Measurements from ENCODE around the gene ROR1. TPM values are rescaled to one million over a fixed set of nuclear protein-coding genes. Genes with fewer than 3 reads are reported as not detected.

ROR1 gene
- total RNA-seq, 1 donor from 2014 or later, result 11.0 TPM

DNA sequence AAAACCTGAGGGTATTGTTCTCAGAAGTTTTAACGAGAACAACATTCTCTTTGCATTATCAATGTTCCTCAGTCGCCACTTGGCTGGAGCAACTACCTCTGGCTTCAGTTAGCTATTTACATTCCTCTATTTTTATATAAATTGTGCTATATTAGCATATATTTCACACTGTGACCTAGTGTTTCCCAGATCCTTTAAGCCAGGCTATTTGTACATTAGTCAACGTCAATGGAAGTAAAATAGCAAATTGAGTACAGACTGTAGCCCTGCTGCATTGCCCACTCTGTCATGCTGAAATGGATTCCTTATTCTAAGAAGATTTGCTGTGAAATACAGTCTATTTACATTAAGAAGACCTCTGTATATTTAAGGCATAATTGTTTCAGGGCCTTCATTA lies 213.8 kb downstream of the ROR1 start:
- Mint-ChIP-seq H3K27ac (ENCODE audit: unreplicated experiment) (no peak overlapping the region), H3K36me3 (ENCODE audit: low read depth) (peaks cover 2% of the 10 kb centered on the region), H3K4me3 (no peak overlapping the region), H3K4me1 (no peaks in the 10 kb centered on the region), H3K9me3 (peaks cover 6% of the 10 kb centered on the region), H3K27me3 (ENCODE audit: low read depth) (no peaks in the 10 kb centered on the region)
- no peak for DNase-seq (ENCODE audit: low read depth, low spot score)
- TF ChIP-seq, protein P1, sequence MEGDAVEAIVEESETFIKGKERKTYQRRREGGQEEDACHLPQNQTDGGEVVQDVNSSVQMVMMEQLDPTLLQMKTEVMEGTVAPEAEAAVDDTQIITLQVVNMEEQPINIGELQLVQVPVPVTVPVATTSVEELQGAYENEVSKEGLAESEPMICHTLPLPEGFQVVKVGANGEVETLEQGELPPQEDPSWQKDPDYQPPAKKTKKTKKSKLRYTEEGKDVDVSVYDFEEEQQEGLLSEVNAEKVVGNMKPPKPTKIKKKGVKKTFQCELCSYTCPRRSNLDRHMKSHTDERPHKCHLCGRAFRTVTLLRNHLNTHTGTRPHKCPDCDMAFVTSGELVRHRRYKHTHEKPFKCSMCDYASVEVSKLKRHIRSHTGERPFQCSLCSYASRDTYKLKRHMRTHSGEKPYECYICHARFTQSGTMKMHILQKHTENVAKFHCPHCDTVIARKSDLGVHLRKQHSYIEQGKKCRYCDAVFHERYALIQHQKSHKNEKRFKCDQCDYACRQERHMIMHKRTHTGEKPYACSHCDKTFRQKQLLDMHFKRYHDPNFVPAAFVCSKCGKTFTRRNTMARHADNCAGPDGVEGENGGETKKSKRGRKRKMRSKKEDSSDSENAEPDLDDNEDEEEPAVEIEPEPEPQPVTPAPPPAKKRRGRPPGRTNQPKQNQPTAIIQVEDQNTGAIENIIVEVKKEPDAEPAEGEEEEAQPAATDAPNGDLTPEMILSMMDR (conservative IDR thresholded peaks at IDR 0.05), result no peak

DNA sequence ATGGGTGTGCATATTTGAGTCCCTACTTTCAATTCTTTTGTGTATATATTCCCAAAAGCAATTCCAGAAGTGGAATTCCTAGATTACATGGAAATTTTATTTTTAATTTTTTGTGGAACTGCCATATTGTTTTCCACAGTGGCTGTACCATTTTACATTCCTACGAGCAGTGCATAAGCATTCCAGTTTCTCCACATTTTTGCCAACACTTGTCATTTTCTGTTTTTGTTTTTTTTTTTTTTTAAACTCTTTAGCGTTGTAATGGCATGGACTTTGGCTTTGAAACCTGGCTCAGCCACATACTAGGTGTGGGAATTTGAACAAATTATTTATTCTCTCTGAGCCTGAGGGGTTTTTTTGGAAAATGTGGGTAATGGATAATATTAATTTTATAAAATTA lies 215.1 kb downstream of the ROR1 start:
- peaks cover 2% of the 10 kb centered on the region for H3K36me3 Mint-ChIP-seq (ENCODE audit: low read depth)
- DNase-seq (ENCODE audit: low read depth, low spot score), result no peak
- H3K27ac Mint-ChIP-seq (ENCODE audit: unreplicated experiment), result no peak overlapping the region
- no peaks in the 10 kb centered on the region for H3K4me1 Mint-ChIP-seq
- H3K9me3 Mint-ChIP-seq, result peaks cover 6% of the 10 kb centered on the region
- H3K27me3 Mint-ChIP-seq (ENCODE audit: low read depth), result no peaks in the 10 kb centered on the region
- TF ChIP-seq, protein P1 (conservative IDR thresholded peaks at IDR 0.05), result no peak
- H3K4me3 Mint-ChIP-seq, result no peak overlapping the region

DNA sequence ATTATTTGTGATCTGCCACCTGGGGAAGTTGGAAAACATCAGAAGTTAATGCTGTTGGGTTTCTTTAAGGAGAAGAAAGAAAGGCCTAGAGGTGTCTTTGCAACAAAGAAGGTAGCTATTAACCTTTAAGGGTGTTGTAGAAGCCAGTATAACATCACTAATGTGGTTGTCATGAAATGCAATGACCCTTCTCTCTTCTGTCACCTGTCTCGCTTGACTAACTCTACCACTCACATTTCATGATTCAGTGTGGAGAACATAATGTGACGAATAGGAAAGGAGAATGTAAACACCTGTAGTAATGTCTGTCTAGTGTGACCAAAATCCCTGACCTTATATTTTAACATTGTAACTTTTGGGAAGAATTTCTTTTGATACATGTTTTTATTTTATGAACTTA lies 217.9 kb downstream of the ROR1 start:
- no peaks in the 10 kb centered on the region for H3K27me3 Mint-ChIP-seq (ENCODE audit: low read depth)
- DNase-seq (ENCODE audit: low read depth, low spot score), result no peak
- peaks cover 6% of the 10 kb centered on the region for H3K9me3 Mint-ChIP-seq
- H3K27ac Mint-ChIP-seq (ENCODE audit: unreplicated experiment), result no peak overlapping the region
- no peak overlapping the region for H3K4me3 Mint-ChIP-seq
- TF ChIP-seq, protein P1 (conservative IDR thresholded peaks at IDR 0.05), result no peak
- no peaks in the 10 kb centered on the region for H3K4me1 Mint-ChIP-seq
- peaks cover 2% of the 10 kb centered on the region for H3K36me3 Mint-ChIP-seq (ENCODE audit: low read depth)

DNA sequence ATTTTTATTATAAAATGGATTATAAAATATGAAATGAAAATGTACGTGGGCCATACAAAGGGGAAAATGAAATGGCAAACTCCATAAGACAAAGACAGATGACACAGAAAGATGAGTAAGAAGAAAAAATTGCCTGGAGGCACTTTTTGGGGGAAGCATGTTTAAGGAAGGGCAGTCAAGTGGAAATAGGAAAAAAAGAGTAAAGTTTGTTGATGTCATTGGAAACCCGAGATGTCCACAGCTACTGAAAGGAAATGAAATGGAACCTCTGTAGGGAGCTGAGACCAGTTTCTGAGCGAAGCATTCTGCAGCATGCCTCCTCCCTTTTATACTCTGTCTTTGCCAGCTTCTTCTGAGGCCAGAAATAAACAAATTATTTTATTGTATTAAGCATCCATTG lies 226.2 kb downstream of the ROR1 start:
- Mint-ChIP-seq H3K36me3 (ENCODE audit: low read depth) (no peaks in the 10 kb centered on the region), H3K4me3 (no peak overlapping the region), H3K27ac (ENCODE audit: unreplicated experiment) (no peak overlapping the region), H3K4me1 (peaks cover 19% of the 10 kb centered on the region), H3K9me3 (peaks cover 11% of the 10 kb centered on the region), H3K27me3 (ENCODE audit: low read depth) (no peaks in the 10 kb centered on the region)
- TF ChIP-seq, protein P1 (conservative IDR thresholded peaks at IDR 0.05), result no peak
- DNase-seq (ENCODE audit: low read depth, low spot score), result no peak

DNA sequence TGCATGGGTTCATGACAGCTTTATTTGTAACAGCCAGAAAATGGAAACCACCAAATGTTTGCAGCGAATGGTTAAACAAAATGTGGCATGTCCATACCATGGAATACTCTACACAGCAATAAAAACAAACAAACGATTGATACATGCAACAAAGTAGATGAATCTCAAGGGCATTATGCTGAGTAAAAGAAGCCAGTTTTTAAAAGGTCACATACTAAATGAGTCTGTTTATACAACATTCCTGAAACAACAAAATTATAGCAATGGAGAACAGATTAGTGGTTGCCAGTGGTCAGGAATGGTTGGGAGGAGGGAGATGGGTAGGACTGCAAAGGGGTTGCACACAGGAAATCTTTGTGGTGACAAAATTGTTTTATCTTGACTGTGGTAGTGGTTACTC lies 227.2 kb downstream of the ROR1 start:
- Mint-ChIP-seq H3K9me3 (peaks cover 11% of the 10 kb centered on the region), H3K27ac (ENCODE audit: unreplicated experiment) (no peak overlapping the region), H3K4me3 (no peak overlapping the region), H3K36me3 (ENCODE audit: low read depth) (no peaks in the 10 kb centered on the region), H3K4me1 (peaks cover 20% of the 10 kb centered on the region), H3K27me3 (ENCODE audit: low read depth) (no peaks in the 10 kb centered on the region)
- DNase-seq (ENCODE audit: low read depth, low spot score), result no peak
- TF ChIP-seq, protein P1 (conservative IDR thresholded peaks at IDR 0.05), result no peak

All from neural crest cell (in vitro differentiated cells).